Body of pancreas (tissue), 4 donors: ENCODE data around the gene SPEF2.

Experiments
- POLR2A ChIP-seq, 3 donors: fragments of 450-650 bp; IDR thresholded peaks; one replicate each; pipeline ENCODE4 v1.6.1; 2016; ENCODE audit warnings: antibody characterized with exemption in 3 of 3, mild to moderate bottlenecking in 2 of 3
- TF ChIP-seq, protein P1 (sequence below), 7 experiments: fragments of 450-650 bp in 4 of 7; fragments of 200-600 bp in 3 of 7; sonication (generic) in 3 of 7; IDR thresholded peaks; one replicate each; pipeline ENCODE4 v1.5.1; 2016 to 2019; ENCODE audit warnings: antibody characterized with exemption in 7 of 7

DNA sequence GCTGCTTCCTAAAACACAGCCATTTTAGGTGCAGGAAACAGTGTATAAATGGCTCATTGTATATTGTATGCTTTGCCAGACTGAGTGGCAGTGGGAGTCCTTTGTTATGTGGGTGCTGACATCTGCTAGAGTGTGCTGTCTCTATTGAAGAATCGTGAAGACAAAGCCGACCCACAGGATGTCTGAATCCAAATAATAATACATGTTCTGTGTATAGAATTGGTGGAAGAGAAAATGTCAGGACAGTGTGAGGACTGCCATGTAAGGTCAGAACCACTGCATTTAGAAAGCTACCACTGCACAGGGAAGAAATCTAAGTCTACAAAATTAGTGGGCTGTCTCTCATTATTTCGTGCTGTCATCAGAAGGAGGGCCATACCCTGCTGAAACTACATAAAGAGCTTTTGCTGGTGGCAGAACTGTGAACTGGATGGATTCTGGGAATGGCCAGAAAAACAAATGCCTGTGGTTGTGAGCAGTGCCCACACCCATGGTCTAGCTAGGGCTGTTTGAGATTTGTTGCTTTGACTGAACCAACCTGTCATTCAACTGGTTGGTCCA, 241.5 kb downstream of the SPEF2 start:
- TF ChIP-seq POLR2A (IDR thresholded peaks at IDR 0.05) = no peak
- TF ChIP-seq, protein P1, sequence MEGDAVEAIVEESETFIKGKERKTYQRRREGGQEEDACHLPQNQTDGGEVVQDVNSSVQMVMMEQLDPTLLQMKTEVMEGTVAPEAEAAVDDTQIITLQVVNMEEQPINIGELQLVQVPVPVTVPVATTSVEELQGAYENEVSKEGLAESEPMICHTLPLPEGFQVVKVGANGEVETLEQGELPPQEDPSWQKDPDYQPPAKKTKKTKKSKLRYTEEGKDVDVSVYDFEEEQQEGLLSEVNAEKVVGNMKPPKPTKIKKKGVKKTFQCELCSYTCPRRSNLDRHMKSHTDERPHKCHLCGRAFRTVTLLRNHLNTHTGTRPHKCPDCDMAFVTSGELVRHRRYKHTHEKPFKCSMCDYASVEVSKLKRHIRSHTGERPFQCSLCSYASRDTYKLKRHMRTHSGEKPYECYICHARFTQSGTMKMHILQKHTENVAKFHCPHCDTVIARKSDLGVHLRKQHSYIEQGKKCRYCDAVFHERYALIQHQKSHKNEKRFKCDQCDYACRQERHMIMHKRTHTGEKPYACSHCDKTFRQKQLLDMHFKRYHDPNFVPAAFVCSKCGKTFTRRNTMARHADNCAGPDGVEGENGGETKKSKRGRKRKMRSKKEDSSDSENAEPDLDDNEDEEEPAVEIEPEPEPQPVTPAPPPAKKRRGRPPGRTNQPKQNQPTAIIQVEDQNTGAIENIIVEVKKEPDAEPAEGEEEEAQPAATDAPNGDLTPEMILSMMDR (IDR thresholded peaks at IDR 0.05) = no peak
